HL-60/S4 treated with retinoic acid at 250 ng/mL for 4 days and 3 days (cell line): ENCODE measurements around the gene KLHDC2.
"Not testable (repeated sequence)": the region's sequence is repeated elsewhere in the genome, so short reads cannot be mapped to it uniquely, and the experiment has no call there.

Experiments used
- in situ Hi-C: fragments of 300-500 bp; cut with MboI; formaldehyde crosslinking; loops from 2 replicates; pipeline ENCODE4 v1.7.0; 2022; ENCODE audit warnings: low sequenced_read_pairs

KLHDC2 gene

GRCh38 chr14:49778421-49778820 is 10.5 kb downstream of the KLHDC2 start:
- in situ Hi-C loops = no loop called here

DNA sequence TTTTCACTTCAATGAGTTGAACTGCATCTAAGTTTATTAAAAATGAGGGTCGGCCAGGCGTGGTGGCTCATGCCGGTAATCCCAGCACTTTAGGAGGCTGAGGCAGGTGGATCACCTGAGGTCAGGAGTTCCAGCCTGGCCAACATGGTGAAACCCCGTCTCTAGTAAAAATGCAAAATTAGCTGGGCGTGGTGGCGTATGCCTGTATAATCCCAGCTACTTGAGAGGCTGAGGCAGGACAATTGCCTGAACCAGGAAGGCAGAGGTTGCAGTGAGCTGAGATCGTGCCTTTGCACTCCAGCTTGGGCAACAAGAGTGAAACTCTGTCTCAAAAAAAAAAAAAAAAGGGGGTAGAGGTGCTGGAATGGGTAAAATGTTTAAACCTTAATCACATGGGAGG is 13.1 kb downstream of the KLHDC2 start:
- in situ Hi-C loops = not testable (repeated sequence)

DNA sequence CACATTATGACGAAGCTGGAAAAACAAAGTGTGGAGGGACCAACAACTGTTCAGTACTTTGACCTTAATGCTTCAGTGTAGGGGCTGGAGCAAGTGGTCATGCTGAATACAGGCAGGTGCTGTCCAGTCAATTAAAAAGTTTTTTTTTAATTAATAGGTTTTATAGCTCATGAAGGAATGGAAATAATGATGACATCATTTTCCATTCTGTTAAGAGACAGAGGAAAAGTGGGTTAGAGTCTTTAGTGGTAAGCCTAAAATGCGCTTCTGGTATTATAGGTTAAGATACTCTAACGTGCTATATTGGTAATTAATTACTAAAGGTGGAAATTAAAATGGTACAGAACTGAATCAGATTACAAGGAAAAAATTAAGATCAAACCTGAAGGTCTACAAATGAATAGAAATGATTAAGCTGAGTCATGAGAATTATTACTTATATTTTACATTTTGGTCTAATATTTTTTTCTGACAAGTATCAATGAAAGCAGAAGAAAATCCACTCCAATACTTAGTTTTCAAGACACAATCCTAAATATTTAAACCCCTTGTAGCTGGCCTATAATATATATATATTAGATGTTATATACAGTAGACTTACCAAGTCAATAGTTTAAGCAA is 15.6 kb downstream of the KLHDC2 start:
- in situ Hi-C loops = no loop called here

DNA sequence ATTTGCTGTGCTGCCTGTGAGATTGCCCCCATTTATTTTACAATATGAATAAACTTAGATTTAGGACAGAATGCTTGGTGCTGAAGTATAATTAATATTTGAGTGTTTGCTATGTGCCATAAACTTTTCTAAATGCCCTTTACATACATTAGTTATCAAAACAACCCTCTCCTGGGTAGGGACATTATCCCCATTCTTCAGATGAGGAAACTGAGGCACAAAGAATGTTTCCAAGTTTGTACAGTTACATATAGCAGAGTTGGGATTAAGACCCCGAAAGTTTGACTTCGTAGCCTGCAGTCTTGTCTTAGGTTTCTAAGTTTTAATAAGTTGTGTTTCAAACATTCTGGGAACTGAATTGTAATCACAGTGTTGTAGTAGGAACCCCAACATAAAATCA is 18.4 kb downstream of the KLHDC2 start:
- in situ Hi-C loops = no loop called here

DNA sequence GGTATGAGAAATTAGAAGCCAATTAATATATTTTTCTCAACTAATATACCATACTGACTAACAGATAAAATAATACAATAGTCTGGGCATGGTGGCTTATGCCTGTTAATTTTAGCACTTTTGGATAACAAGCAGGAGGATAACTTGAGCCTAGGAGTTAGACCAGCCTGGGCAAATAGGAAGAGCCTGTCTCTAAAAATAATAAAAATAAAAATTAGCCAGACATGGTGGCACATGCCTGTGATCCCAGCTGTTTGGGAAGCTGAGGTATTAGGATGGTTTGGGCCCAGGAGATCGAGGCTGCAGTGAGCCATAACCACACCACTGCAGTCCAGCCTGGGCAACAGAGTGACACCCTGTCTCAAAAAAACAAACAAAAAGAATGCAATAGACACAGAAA is 24.7 kb downstream of the KLHDC2 start:
- in situ Hi-C loops = no loop called here

DNA sequence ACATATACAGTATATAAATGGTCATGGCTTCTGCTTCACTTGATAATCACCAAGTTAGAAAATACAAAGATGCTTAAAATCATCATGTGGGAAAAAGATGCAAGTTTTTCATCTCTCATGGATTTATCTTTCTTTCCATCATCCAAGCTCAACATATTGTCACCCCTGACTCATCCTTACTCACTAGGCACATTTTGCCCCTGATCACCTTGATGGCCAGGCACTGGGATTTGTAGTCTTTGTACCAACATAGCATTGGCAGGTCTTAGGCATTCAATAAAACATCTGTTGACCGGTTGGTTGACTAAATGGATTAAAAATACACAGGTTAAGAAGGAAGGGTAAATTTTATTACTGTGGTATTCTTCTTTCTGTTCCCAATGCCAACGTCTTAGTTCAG is 28.1 kb downstream of the KLHDC2 start:
- in situ Hi-C loops = no loop called here

DNA sequence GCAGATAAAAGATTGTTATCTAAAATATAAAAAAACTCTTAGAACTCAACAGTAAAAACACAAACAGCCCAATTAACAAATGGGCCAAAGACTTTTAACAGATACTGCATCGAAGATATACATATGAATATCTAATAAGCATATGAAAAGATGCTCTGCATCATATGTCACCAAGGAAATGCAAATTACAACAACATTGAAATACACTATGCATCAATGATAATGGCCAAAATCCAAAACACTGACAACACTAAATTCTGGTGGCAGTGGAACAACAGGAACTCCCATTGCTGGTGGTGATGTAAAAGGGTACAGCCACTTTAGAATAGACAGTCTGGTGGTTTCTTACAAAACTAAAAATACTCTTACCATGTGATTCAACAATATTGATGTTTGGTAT is 40.8 kb downstream of the KLHDC2 start:
- in situ Hi-C loops = no loop called here

DNA sequence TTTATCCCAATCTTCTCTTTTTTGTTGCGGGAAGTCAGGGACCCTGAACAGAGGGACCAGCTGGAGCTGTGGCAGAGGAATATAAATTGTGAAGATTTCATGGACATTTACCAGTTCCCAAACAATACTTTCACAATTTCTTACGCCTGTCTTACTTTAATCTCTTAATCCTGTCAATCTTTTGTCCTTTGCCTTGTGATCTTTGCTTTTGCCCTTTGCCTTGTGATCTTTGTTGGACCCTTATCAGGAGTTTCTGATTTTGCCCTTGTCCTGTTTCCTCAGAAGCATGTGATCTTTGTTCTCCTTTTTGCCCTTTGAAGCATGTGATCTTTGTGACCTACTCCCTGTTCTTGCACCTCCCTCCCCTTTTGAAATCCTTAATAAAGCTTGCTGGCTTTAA is 48.2 kb downstream of the KLHDC2 start:
- in situ Hi-C loops = not testable (repeated sequence)

DNA sequence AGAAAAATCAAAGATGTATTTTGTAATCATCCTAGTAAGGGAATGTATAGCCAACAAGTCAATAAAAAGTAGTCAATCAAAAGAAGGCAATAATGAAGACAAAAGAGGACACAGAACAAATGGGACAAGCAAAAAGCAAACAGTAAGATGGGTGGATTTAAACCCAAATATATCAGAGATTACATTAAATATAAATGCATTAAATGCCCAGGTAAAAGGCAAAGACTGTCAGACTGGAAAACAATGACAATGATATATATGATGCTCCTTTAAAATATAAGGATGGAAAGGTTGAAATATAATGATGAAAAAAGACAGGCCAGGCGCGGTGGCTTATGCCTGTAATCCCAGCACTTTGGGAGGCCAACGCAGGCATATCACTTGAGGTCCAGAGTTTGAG is 48.9 kb downstream of the KLHDC2 start:
- in situ Hi-C loops = no loop called here

- in situ Hi-C loops = no loop called here
Observed at GRCh38 chr14:49820176-49820575, 52.2 kb downstream of the KLHDC2 start.

DNA sequence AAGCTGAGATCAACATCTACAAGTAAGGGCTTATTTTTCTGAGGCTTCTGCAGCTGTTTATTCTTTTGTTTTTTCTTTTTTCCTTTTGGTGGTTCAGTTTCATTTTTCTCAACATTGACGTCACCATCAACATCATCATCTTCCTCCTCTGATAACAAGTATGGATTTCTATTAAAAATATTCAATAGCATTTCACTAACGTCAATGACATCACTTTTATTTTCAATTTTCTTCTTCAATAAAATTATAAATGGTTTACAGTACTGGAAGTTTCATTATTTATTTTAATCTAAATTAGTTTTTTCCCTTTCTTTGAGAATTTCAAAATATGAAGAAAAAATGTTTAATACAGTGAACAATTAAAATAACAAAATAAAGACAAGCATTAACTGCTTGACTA is 60.7 kb downstream of the KLHDC2 start:
- in situ Hi-C loops = no loop called here
